Measurements from ENCODE around the gene GJB1. TPM values are rescaled to one million over a fixed set of nuclear protein-coding genes. Genes with fewer than 3 reads are reported as not detected.

Gene GJB1
- polyA plus RNA-seq, 1 donor (not counting 4 experiments of a cell fraction or from before 2014, with no cell fraction given), result not detected

- Histone ChIP-seq H3K4me1 (ENCODE audit: control insufficient read depth, extremely low read depth, insufficient read depth, low read length) (no peaks in the 10 kb centered on the region), H3K36me3 (ENCODE audit: control insufficient read depth in 2 of 2, extremely low read depth in 1 of 2, insufficient read depth in 2 of 2, low read length in 2 of 2) (no peaks in the 10 kb centered on the region), H3K79me2 (ENCODE audit: control insufficient read depth, insufficient read depth, low read length) (no peaks in the 10 kb centered on the region), H3K9me1 (ENCODE audit: control insufficient read depth, extremely low read depth, insufficient read depth, low read length) (no peaks in the 10 kb centered on the region), H3K9ac (ENCODE audit: control insufficient read depth, extremely low read depth, insufficient read depth, low read length) (no peak overlapping the region), H3K27ac (ENCODE audit: control insufficient read depth, insufficient read depth, low read length) (no peak overlapping the region), H3K9me3 (ENCODE audit: control insufficient read depth, low read depth, low read length) (no peaks in the 10 kb centered on the region), H4K20me1 (ENCODE audit: control insufficient read depth, extremely low read depth, insufficient read depth, low read length) (no peaks in the 10 kb centered on the region), H2AFZ (ENCODE audit: control insufficient read depth, low read length) (no peak overlapping the region), H3K4me3 (ENCODE audit: control insufficient read depth in 2 of 3, extremely low read depth in 1 of 3, insufficient read depth in 2 of 3, low read depth in 1 of 3, low read length in 3 of 3) (no peak overlapping the region), H3K4me2 (ENCODE audit: control insufficient read depth, extremely low read depth, insufficient read depth, low read depth, low read length) (no peak overlapping the region), H3K27me3 (ENCODE audit: control insufficient read depth, extremely low read depth, insufficient read depth, low read length) (no peaks in the 10 kb centered on the region)
- TF ChIP-seq, protein P1, sequence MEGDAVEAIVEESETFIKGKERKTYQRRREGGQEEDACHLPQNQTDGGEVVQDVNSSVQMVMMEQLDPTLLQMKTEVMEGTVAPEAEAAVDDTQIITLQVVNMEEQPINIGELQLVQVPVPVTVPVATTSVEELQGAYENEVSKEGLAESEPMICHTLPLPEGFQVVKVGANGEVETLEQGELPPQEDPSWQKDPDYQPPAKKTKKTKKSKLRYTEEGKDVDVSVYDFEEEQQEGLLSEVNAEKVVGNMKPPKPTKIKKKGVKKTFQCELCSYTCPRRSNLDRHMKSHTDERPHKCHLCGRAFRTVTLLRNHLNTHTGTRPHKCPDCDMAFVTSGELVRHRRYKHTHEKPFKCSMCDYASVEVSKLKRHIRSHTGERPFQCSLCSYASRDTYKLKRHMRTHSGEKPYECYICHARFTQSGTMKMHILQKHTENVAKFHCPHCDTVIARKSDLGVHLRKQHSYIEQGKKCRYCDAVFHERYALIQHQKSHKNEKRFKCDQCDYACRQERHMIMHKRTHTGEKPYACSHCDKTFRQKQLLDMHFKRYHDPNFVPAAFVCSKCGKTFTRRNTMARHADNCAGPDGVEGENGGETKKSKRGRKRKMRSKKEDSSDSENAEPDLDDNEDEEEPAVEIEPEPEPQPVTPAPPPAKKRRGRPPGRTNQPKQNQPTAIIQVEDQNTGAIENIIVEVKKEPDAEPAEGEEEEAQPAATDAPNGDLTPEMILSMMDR (optimal IDR thresholded peaks at IDR 0.05 in 1 of 3, IDR thresholded peaks at IDR 0.05 in 1 of 3, conservative IDR thresholded peaks at IDR 0.05 in 1 of 3; ENCODE audit: extremely low read depth in 1 of 3, insufficient read depth in 2 of 3, low read length in 3 of 3), result no peak
- TF ChIP-seq EZH2 (IDR thresholded peaks at IDR 0.05; ENCODE audit: low read length), result no peak
- no peak for DNase-seq (ENCODE audit: low read depth, low spot score)
- dilution Hi-C loops (cut with MboI; ENCODE audit: extremely low pct_ligation_motif_present, low sequenced_read_pairs), result no loop called here
- no peak for FAIRE-seq
These were observed 25.0 kb upstream of the GJB1 start for GRCh38 chrX:71198066-71198465.

- Histone ChIP-seq H3K4me2 (ENCODE audit: control insufficient read depth, extremely low read depth, insufficient read depth, low read depth, low read length) (no peak overlapping the region), H3K27ac (ENCODE audit: control insufficient read depth, insufficient read depth, low read length) (no peak overlapping the region), H3K4me1 (ENCODE audit: control insufficient read depth, extremely low read depth, insufficient read depth, low read length) (no peaks in the 10 kb centered on the region), H3K9me3 (ENCODE audit: control insufficient read depth, low read depth, low read length) (no peaks in the 10 kb centered on the region), H2AFZ (ENCODE audit: control insufficient read depth, low read length) (no peak overlapping the region), H3K9me1 (ENCODE audit: control insufficient read depth, extremely low read depth, insufficient read depth, low read length) (no peaks in the 10 kb centered on the region), H3K36me3 (ENCODE audit: control insufficient read depth in 2 of 2, extremely low read depth in 1 of 2, insufficient read depth in 2 of 2, low read length in 2 of 2) (no peaks in the 10 kb centered on the region), H3K9ac (ENCODE audit: control insufficient read depth, extremely low read depth, insufficient read depth, low read length) (no peak overlapping the region), H3K27me3 (ENCODE audit: control insufficient read depth, extremely low read depth, insufficient read depth, low read length) (no peaks in the 10 kb centered on the region), H4K20me1 (ENCODE audit: control insufficient read depth, extremely low read depth, insufficient read depth, low read length) (no peaks in the 10 kb centered on the region), H3K4me3 (ENCODE audit: control insufficient read depth in 2 of 3, extremely low read depth in 1 of 3, insufficient read depth in 2 of 3, low read depth in 1 of 3, low read length in 3 of 3) (no peak overlapping the region), H3K79me2 (ENCODE audit: control insufficient read depth, insufficient read depth, low read length) (no peaks in the 10 kb centered on the region)
- dilution Hi-C loops (cut with MboI; ENCODE audit: extremely low pct_ligation_motif_present, low sequenced_read_pairs), result no loop called here
- DNase-seq (ENCODE audit: low read depth, low spot score) (no peak), FAIRE-seq (no peak)
- no peak for TF ChIP-seq EZH2 (IDR thresholded peaks at IDR 0.05; ENCODE audit: low read length)
- TF ChIP-seq, protein P1 (optimal IDR thresholded peaks at IDR 0.05 in 1 of 3, IDR thresholded peaks at IDR 0.05 in 1 of 3, conservative IDR thresholded peaks at IDR 0.05 in 1 of 3; ENCODE audit: extremely low read depth in 1 of 3, insufficient read depth in 2 of 3, low read length in 3 of 3), result no peak
These were observed 23.6 kb upstream of the GJB1 start for GRCh38 chrX:71199252-71200008.
